Nephron progenitor cell (in vitro differentiated cells): ENCODE results near the gene XIST.

Experiments
- DNase-seq: peaks from one replicate; pipeline ENCODE4 v3.0.0; 2021
- H3K27ac Mint-ChIP-seq: 2 replicates; pipeline ENCODE4 v1.8.0; 2021; ENCODE audit warnings: mild to moderate bottlenecking, moderate library complexity, mixed read lengths
- H3K27me3 Mint-ChIP-seq: 2 replicates; pipeline ENCODE4 v1.8.0; 2021; ENCODE audit warnings: mild to moderate bottlenecking, low read depth, mixed read lengths; ENCODE audit not compliant: poor library complexity
- H3K36me3 Mint-ChIP-seq: 2 replicates; pipeline ENCODE4 v1.8.0; 2021; ENCODE audit warnings: low read depth, mixed read lengths
- H3K4me1 Mint-ChIP-seq: 2 replicates; pipeline ENCODE4 v1.8.0; 2021; ENCODE audit warnings: mixed read lengths
- H3K4me3 Mint-ChIP-seq: 2 replicates; pipeline ENCODE4 v1.8.0; 2021; ENCODE audit warnings: mild to moderate bottlenecking, moderate library complexity, mixed read lengths
- H3K9me3 Mint-ChIP-seq: 2 replicates; pipeline ENCODE4 v1.8.0; 2021; ENCODE audit warnings: mild to moderate bottlenecking, moderate library complexity, mixed read lengths
- TF ChIP-seq, protein P1 (sequence below): fragments of 200-600 bp; sonication (generic); IDR thresholded peaks from 2 replicates; pipeline ENCODE4 v1.5.0; 2021; ENCODE audit warnings: antibody characterized with exemption

XIST gene

DNA sequence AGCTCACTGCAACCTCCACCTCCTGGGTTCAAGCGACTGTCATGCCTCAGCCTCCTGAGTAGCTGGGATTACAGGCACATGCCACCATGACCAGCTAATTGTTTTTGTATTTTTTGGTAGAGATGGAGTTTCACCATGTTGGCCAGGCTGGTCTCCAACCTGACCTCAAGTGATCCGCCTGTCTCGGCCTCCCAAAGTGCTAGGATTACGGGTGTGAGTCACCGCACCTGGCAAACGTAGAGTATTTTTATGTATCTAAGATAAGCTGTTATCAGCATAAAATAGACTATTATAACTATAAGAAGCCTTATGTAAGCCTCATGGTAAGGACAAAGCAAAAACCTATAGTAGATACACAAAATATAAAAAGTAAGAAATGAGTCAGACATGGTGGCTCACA lies 14.6 kb upstream of the XIST start:
- no peaks in the 10 kb centered on the region for H3K36me3 Mint-ChIP-seq
- H3K4me1 Mint-ChIP-seq: no peaks in the 10 kb centered on the region
- DNase-seq: no peak
- H3K4me3 Mint-ChIP-seq: no peak overlapping the region
- peaks cover 4% of the 10 kb centered on the region for H3K9me3 Mint-ChIP-seq
- no peak overlapping the region for H3K27ac Mint-ChIP-seq
- TF ChIP-seq, protein P1, sequence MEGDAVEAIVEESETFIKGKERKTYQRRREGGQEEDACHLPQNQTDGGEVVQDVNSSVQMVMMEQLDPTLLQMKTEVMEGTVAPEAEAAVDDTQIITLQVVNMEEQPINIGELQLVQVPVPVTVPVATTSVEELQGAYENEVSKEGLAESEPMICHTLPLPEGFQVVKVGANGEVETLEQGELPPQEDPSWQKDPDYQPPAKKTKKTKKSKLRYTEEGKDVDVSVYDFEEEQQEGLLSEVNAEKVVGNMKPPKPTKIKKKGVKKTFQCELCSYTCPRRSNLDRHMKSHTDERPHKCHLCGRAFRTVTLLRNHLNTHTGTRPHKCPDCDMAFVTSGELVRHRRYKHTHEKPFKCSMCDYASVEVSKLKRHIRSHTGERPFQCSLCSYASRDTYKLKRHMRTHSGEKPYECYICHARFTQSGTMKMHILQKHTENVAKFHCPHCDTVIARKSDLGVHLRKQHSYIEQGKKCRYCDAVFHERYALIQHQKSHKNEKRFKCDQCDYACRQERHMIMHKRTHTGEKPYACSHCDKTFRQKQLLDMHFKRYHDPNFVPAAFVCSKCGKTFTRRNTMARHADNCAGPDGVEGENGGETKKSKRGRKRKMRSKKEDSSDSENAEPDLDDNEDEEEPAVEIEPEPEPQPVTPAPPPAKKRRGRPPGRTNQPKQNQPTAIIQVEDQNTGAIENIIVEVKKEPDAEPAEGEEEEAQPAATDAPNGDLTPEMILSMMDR: no peak
- peaks cover 2% of the 10 kb centered on the region for H3K27me3 Mint-ChIP-seq

- TF ChIP-seq, protein P1: no peak
- no peak for DNase-seq
- H3K36me3 Mint-ChIP-seq: peaks cover 5% of the 10 kb centered on the region
- H3K27me3 Mint-ChIP-seq: peaks cover 2% of the 10 kb centered on the region
- H3K4me3 Mint-ChIP-seq: no peak overlapping the region
- H3K27ac Mint-ChIP-seq: no peak overlapping the region
- no peaks in the 10 kb centered on the region for H3K4me1 Mint-ChIP-seq
- H3K9me3 Mint-ChIP-seq: peaks cover 17% of the 10 kb centered on the region
These were observed 11.3 kb upstream of the XIST start for GRCh38 chrX:73863852-73864251.

DNA sequence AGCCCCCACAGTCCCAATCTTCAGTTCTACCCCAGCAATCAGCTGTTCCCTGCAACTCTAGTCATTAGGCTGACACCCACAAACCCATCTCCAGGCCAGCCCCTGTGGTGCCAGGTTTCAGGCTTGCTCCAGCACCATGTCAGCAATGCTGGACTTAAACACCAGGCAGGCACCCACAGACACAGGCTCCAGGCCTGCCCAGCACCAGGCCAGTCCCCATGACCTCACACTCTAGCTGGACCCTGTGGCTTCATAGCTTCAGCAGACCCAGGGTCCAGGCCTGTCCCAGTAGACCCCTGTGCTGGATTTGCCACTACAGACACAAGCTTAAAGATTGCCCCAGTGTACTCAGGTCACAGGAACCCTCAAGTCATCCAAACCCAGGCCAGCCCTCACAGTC lies 10.8 kb upstream of the XIST start:
- Mint-ChIP-seq H3K27me3 (peaks cover 2% of the 10 kb centered on the region), H3K27ac (no peak overlapping the region), H3K36me3 (peaks cover 5% of the 10 kb centered on the region), H3K9me3 (peaks cover 19% of the 10 kb centered on the region), H3K4me3 (no peak overlapping the region), H3K4me1 (no peaks in the 10 kb centered on the region)
- TF ChIP-seq, protein P1: no peak
- no peak for DNase-seq

GRCh38 chrX:73859622-73860021 lies 7.1 kb upstream of the XIST start:
- no peak overlapping the region for H3K27ac Mint-ChIP-seq
- H3K9me3 Mint-ChIP-seq: peaks cover 19% of the 10 kb centered on the region
- no peak overlapping the region for H3K4me3 Mint-ChIP-seq
- TF ChIP-seq, protein P1: no peak
- peaks cover 5% of the 10 kb centered on the region for H3K36me3 Mint-ChIP-seq
- peaks cover 2% of the 10 kb centered on the region for H3K27me3 Mint-ChIP-seq
- DNase-seq: no peak
- H3K4me1 Mint-ChIP-seq: no peaks in the 10 kb centered on the region

DNA sequence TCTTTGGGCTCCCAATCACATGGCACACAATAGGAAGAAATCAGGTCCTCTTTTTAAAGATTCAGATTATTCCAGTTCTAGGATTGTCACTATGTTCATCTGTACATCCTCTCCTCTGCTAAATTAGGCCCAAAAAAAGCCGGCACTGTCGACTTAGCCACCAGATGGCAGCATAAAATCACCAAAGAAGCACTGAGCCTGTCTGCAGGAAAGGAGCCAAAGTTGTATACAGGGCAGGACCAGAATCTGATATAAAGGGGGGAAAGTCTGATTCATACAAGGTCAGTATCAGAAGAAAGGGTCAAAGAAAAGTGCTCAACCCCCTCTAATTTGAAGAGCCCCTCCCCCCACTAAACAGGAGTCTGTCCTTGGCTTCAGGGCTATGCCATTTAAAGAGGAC lies 3.0 kb upstream of the XIST start:
- peaks cover 11% of the 10 kb centered on the region for H3K36me3 Mint-ChIP-seq
- H3K9me3 Mint-ChIP-seq: peaks cover 33% of the 10 kb centered on the region
- H3K4me1 Mint-ChIP-seq: no peaks in the 10 kb centered on the region
- TF ChIP-seq, protein P1: peak; percentile 62
- no peaks in the 10 kb centered on the region for H3K27me3 Mint-ChIP-seq
- peak; percentile 67 for DNase-seq
- H3K27ac Mint-ChIP-seq: no peak overlapping the region
- H3K4me3 Mint-ChIP-seq: no peak overlapping the region

- no peak for DNase-seq
- Mint-ChIP-seq H3K4me3 (no peak overlapping the region), H3K27ac (no peak overlapping the region), H3K9me3 (peaks cover 14% of the 10 kb centered on the region), H3K36me3 (peaks cover 6% of the 10 kb centered on the region), H3K4me1 (no peaks in the 10 kb centered on the region), H3K27me3 (no peaks in the 10 kb centered on the region)
- TF ChIP-seq, protein P1: no peak
These were observed 492 bp downstream of the XIST start for GRCh38 chrX:73852022-73852421.
